PC-9 (cell line): ENCODE measurements around the gene LRATD1. TPM values are rescaled to one million over a fixed set of nuclear protein-coding genes. Genes with fewer than 3 reads are reported as not detected.

Experiments
- BruUV-seq: library from RNA; stranded (reverse); fragments of 400-500 nt; replicated peaks from 2 replicates; lab custom pipeline; 2021; lab: Mats Ljungman, UMichigan
- CTCF ChIA-PET: fragments of 300-600 bp; sonication (Branson Sonifier 250); formaldehyde crosslinking; loops from one replicate; lab custom pipeline; 2022; ENCODE audit warnings: antibody characterized with exemption; lab: Charles Lee
- POLR2A ChIA-PET: fragments of 300-600 bp; sonication (Branson Sonifier 250); formaldehyde crosslinking; loops from one replicate; lab custom pipeline; 2022; ENCODE audit warnings: antibody characterized with exemption; ENCODE audit not compliant: unreplicated experiment; lab: Charles Lee
- DNase-seq, 2 experiments: peaks; one replicate each; pipeline versions ENCODE4 v3.0.0 to v3.0.0-alpha.2; 2015 to 2022; ENCODE audit warnings: mixed read lengths in 1 of 2
- H2AFZ ChIP-seq: fragments of 200-600 bp; sonication (generic); 2 replicates; pipeline ENCODE4 v1.8.1; 2017; ENCODE audit warnings: antibody characterized with exemption
- H3F3A ChIP-seq: fragments of 200-600 bp; sonication (generic); 2 replicates; pipeline ENCODE4 v1.8.1; 2017; ENCODE audit warnings: antibody characterized with exemption, mild to moderate bottlenecking, low read depth; ENCODE audit not compliant: insufficient read depth
- H3K27ac ChIP-seq: fragments of 200-600 bp; sonication (generic); 2 replicates; pipeline ENCODE4 v1.6.1; 2016; ENCODE audit warnings: mixed run types
- H3K27me3 ChIP-seq: fragments of 200-600 bp; sonication (generic); 2 replicates; pipeline ENCODE4 v1.6.1; 2016; ENCODE audit warnings: low read depth, mixed run types; ENCODE audit not compliant: insufficient read depth
- H3K36me3 ChIP-seq: fragments of 200-600 bp; sonication (generic); 2 replicates; pipeline ENCODE4 v1.6.1; 2016; ENCODE audit warnings: low read depth, mixed run types
- H3K4me1 ChIP-seq: fragments of 200-600 bp; sonication (generic); replicated peaks from 2 replicates; pipeline ENCODE4 v1.6.1; 2016; ENCODE audit warnings: mixed run types; ENCODE audit not compliant: insufficient read depth
- H3K4me2 ChIP-seq: fragments of 200-600 bp; sonication (generic); 2 replicates; pipeline ENCODE4 v1.6.1; 2017; ENCODE audit warnings: mixed run types
- H3K4me3 ChIP-seq: fragments of 200-600 bp; sonication (generic); 2 replicates; pipeline ENCODE4 v1.6.1; 2016; ENCODE audit warnings: mixed run types
- H3K79me2 ChIP-seq: fragments of 200-600 bp; sonication (generic); 2 replicates; pipeline ENCODE4 v1.6.1; 2017; ENCODE audit warnings: low read depth, mixed run types
- H3K9me2 ChIP-seq: fragments of 200-600 bp; sonication (generic); 2 replicates; pipeline ENCODE4 v1.8.1; 2017; ENCODE audit warnings: mild to moderate bottlenecking; ENCODE audit not compliant: insufficient read depth
- H3K9me3 ChIP-seq: fragments of 200-600 bp; sonication (generic); 2 replicates; pipeline ENCODE4 v1.8.1; 2016; ENCODE audit warnings: low read depth; ENCODE audit not compliant: insufficient read depth
- H4K20me1 ChIP-seq: fragments of 200-600 bp; sonication (generic); 2 replicates; pipeline ENCODE4 v1.8.1; 2017; ENCODE audit not compliant: insufficient read depth
- EZH2 ChIP-seq: fragments of 200-600 bp; sonication (generic); IDR thresholded peaks from 2 replicates; pipeline ENCODE4 v1.8.0; 2017; ENCODE audit warnings: antibody characterized with exemption, low read depth
- intact Hi-C: fragments of 100-400 bp; cut with micrococcal nuclease; formaldehyde crosslinking; loops from one replicate; pipeline ENCODE4 v1.10.0; 2022; ENCODE audit not compliant: unreplicated experiment
- total RNA-seq: library from RNA; stranded (reverse); gene quantifications from 2 replicates; pipeline ENCODE4 v1.2.3, GENCODE V29; 2021
- TF ChIP-seq, protein P1 (sequence below): fragments of 200-600 bp; sonication (generic); conservative IDR thresholded peaks from 2 replicates; pipeline ENCODE4 v1.6.1; 2017; ENCODE audit warnings: mixed run types, antibody characterized with exemption, mild to moderate bottlenecking, moderate library complexity

The LRATD1 gene
- total RNA-seq, 1 experiment from 2014 or later = 3.8 TPM

- H3F3A ChIP-seq = no peaks in the 10 kb centered on the region
- no peaks in the 10 kb centered on the region for H3K79me2 ChIP-seq
- no peaks in the 10 kb centered on the region for H3K27me3 ChIP-seq
- DNase-seq = no peak
- no peaks in the 10 kb centered on the region for H3K4me1 ChIP-seq
- BruUV-seq = no TSS peak
- no peaks in the 10 kb centered on the region for H3K9me3 ChIP-seq
- intact Hi-C loops = no loop called here
- ChIA-PET CTCF (no interaction called here), POLR2A (interaction anchor here (0.6 kb wide), 1 partner anchor 1121 kb away, joined by 9 read pairs; no protein-coding TSS in a partner anchor)
- H3K36me3 ChIP-seq = no peaks in the 10 kb centered on the region
- no peaks in the 10 kb centered on the region; the same call in 1 of the 2 replicates for H4K20me1 ChIP-seq
- no peak overlapping the region for H3K4me3 ChIP-seq
- no peaks in the 10 kb centered on the region for H3K9me2 ChIP-seq
- H3K4me2 ChIP-seq = no peak overlapping the region
- no peak overlapping the region for H2AFZ ChIP-seq
- H3K27ac ChIP-seq = no peak overlapping the region
- TF ChIP-seq, protein P1, sequence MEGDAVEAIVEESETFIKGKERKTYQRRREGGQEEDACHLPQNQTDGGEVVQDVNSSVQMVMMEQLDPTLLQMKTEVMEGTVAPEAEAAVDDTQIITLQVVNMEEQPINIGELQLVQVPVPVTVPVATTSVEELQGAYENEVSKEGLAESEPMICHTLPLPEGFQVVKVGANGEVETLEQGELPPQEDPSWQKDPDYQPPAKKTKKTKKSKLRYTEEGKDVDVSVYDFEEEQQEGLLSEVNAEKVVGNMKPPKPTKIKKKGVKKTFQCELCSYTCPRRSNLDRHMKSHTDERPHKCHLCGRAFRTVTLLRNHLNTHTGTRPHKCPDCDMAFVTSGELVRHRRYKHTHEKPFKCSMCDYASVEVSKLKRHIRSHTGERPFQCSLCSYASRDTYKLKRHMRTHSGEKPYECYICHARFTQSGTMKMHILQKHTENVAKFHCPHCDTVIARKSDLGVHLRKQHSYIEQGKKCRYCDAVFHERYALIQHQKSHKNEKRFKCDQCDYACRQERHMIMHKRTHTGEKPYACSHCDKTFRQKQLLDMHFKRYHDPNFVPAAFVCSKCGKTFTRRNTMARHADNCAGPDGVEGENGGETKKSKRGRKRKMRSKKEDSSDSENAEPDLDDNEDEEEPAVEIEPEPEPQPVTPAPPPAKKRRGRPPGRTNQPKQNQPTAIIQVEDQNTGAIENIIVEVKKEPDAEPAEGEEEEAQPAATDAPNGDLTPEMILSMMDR = no peak
- TF ChIP-seq EZH2 = no peak
These were observed 44.5 kb downstream of the LRATD1 start for GRCh38 chr2:14677039-14677438.

GRCh38 chr2:14678761-14679160 is 46.2 kb downstream of the LRATD1 start:
- H4K20me1 ChIP-seq = no peaks in the 10 kb centered on the region; the same call in 1 of the 2 replicates
- no peaks in the 10 kb centered on the region for H3F3A ChIP-seq
- no peak overlapping the region for H3K4me2 ChIP-seq
- no peaks in the 10 kb centered on the region for H3K36me3 ChIP-seq
- no peaks in the 10 kb centered on the region for H3K4me1 ChIP-seq
- H3K79me2 ChIP-seq = no peaks in the 10 kb centered on the region
- no peak overlapping the region for H2AFZ ChIP-seq
- CTCF ChIA-PET = no interaction called here
- H3K27me3 ChIP-seq = no peaks in the 10 kb centered on the region
- H3K9me2 ChIP-seq = no peaks in the 10 kb centered on the region
- no peak overlapping the region for H3K4me3 ChIP-seq
- POLR2A ChIA-PET = no interaction called here
- DNase-seq = no peak
- TF ChIP-seq EZH2 = no peak
- TF ChIP-seq, protein P1 = no peak
- no peaks in the 10 kb centered on the region for H3K9me3 ChIP-seq
- intact Hi-C loops = no loop called here
- no TSS peak for BruUV-seq
- no peak overlapping the region for H3K27ac ChIP-seq

DNA sequence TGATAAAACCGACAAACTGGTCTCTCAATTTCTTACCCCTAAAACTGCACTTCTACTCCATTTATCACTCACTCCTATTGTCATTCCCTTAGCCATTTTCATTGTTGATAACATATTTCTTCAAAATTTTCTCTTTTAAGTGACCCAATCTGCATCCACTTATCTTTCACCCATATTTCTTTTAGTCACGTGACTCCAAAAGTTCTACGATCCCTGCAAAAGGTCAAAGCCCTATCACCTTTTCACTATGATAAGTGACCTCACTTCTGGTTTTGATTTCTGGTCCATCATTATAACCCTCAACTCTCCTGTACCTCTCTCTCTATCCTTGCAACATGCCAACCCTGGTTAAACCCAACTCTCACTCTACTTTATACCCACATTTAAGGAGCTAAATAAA is 49.1 kb downstream of the LRATD1 start:
- Histone ChIP-seq H3K79me2 (no peaks in the 10 kb centered on the region), H2AFZ (no peak overlapping the region), H3K4me1 (no peaks in the 10 kb centered on the region), H4K20me1 (no peaks in the 10 kb centered on the region; the same call in 1 of the 2 replicates), H3K9me2 (no peaks in the 10 kb centered on the region), H3K27ac (no peak overlapping the region), H3F3A (no peaks in the 10 kb centered on the region), H3K4me3 (no peak overlapping the region), H3K4me2 (no peak overlapping the region), H3K36me3 (no peaks in the 10 kb centered on the region), H3K9me3 (no peaks in the 10 kb centered on the region), H3K27me3 (no peaks in the 10 kb centered on the region)
- no peak for TF ChIP-seq EZH2
- TF ChIP-seq, protein P1 = no peak
- no TSS peak for BruUV-seq
- POLR2A ChIA-PET = no interaction called here
- no peak for DNase-seq
- CTCF ChIA-PET = no interaction called here
- intact Hi-C loops = no loop called here
